22Rv1 (cell line): ENCODE results near the gene AEN.

Source experiments
- H3K27ac ChIP-seq: fragments of 450-650 bp; 2 replicates; pipeline ENCODE4 v1.5.1; 2017
- ZFX ChIP-seq: fragments of 450-650 bp; IDR thresholded peaks from 2 replicates; pipeline ENCODE4 v1.6.1; 2017; ENCODE audit warnings: antibody characterized with exemption, borderline replicate concordance
- TF ChIP-seq, protein P1 (sequence below): fragments of 450-650 bp; IDR thresholded peaks from 2 replicates; pipeline ENCODE4 v1.5.1; 2017; ENCODE audit warnings: mild to moderate bottlenecking

The AEN gene

DNA sequence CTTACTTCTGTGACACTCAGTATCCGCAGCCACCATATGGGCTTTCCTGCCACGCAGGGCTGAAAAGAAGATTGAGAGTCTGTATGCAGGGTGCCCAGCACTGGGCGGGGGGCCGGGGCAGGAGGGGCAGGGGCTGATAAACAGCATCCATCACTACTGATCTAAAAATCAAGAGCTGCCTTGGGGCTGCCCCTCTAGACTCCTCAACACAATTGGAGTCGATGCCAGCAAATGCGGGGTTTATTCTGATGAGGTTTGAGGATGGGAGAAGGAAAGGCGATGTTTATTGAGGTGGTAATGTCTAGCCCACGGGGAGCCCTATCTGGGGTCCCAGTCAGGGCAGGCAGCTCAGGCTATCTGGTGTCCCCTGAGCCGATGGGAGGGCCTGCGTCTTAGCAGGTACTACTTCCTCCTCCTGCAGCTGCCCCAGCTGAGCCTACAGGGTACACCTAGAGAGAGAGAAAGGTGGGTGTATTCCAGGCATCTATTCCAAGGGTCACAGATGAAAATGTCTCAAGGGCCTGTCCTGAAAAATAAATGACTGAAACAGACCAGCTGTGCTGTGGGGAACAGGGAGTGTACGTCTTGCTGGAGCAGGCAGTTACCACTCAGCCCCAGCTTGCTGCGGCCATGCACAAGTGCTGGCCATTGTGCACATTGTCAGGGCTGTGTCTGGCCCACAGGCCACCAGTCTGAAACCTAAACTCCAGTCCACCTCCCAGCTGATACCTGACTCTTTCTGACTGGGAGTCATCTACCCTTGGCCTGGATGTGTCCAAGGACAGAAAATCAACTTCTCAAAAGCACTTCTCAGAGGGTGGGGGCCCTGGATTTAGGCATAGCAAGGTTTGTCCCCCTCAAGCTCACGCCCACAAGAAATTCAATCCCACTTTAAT, 37.2 kb downstream of the AEN start:
- no peak for TF ChIP-seq ZFX
- TF ChIP-seq, protein P1, sequence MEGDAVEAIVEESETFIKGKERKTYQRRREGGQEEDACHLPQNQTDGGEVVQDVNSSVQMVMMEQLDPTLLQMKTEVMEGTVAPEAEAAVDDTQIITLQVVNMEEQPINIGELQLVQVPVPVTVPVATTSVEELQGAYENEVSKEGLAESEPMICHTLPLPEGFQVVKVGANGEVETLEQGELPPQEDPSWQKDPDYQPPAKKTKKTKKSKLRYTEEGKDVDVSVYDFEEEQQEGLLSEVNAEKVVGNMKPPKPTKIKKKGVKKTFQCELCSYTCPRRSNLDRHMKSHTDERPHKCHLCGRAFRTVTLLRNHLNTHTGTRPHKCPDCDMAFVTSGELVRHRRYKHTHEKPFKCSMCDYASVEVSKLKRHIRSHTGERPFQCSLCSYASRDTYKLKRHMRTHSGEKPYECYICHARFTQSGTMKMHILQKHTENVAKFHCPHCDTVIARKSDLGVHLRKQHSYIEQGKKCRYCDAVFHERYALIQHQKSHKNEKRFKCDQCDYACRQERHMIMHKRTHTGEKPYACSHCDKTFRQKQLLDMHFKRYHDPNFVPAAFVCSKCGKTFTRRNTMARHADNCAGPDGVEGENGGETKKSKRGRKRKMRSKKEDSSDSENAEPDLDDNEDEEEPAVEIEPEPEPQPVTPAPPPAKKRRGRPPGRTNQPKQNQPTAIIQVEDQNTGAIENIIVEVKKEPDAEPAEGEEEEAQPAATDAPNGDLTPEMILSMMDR: no peak
- H3K27ac ChIP-seq: no peak overlapping the region

DNA sequence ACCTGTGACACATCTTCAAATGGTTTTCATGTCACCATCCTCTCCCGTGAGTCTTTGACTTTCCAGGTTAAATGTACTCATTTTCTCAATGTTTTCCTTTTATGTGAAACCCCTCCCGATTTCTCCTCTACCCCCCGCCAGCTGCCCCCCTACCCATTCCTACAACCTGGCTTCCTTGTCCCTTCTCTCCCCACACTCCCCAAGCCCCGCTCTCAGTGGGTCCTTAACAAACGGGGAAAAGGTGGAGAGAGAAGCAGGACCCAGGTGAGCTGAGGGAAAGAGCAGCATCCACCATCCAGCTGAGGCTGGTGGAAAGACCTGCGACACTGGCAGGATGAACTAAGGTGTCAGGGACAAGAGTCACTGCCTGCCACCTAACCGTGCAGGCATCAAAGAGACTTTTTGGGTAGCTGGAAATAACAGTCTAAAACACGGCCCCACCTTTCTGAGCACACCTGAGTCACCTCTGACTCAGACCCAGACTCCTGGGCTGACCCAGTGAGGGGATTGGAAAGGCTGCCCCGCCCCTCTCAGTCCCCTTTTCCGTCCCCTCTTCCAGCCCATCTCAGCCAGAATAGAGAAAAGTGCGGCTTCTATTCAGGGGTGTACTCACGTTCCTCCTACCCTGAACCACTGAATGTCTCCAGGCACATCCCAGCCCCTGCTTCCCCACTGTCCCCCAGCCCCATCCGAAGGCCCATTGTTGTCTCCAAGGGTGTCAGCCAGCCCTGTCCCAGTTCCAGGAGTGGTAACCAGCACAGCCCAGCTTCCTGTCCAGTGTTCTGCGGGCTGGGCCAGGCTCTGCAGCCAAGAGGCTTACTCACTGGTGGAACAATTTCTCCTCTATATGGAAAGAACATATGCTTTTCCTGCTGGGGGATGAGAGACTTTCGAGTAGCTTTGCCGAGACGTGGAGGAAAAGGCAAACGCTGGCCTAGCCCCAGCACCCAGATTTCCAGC, 38.1 kb downstream of the AEN start:
- H3K27ac ChIP-seq: no peak overlapping the region
- TF ChIP-seq, protein P1: no peak
- no peak for TF ChIP-seq ZFX

DNA sequence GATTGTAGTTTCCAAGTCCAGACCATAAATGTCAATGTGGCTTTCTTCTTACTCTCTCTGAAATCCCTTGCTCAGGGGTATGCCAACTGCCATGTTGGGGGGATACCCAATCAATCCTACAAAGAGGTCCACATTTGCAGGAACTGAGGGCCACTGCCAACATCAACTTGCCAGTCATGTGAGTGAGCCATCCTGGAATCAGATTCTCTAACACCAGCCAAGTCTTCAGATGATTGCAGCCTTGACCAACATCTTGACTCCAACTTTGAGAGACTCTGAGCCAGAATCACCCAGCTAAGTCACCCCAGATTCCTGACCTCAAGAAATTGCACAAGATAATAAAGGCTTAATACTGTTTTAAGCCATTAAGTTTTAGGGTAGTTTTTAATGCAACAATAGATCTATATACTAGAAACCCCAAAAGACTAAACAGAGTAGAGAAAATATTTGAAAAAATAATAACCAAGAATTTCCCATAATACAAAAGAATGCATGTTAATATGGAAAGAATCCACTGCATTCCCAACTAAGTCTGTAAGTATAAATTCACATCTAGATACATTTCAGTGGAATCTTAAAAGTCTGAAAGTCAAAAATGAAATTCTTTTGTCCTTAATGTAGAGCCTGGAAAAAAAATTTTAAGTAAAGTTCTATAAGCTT, 40.0 kb downstream of the AEN start:
- no peak for TF ChIP-seq ZFX
- TF ChIP-seq, protein P1: no peak
- H3K27ac ChIP-seq: no peak overlapping the region

DNA sequence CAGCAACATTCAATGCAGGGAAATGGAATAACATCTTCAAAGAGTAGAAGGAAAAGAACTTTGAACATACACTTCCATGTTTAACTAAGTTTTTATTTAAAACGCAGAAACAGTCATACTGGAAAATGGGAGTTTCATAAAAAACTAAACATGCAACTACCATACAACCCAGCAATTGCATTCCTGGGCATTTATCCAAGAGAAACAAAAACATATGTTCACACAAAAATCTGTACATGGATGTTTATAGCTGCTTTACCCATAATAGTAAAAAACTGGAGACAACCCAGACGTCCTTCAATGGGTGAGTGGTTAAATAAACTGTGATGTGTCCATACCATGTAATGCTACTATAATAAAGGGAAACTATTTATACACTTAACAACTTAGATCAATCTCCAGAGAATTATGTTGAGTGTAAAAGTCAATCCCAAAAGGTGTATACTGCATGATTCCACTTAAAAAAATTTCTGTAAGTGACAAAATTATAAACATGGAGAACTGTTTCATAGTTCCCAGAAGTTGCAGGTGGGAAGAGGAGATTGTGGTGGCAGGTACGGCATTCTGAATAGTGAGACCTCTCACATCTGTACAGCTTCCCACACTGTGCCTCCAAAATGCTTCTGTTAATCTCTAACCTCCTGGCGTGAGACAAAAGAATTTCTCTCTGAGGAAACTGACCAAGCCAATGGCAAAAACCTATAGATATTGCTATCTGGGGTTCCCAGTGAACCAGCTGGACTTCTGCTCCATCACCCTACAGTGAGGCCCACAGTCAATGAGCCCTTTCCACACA, 40.8 kb downstream of the AEN start:
- H3K27ac ChIP-seq: no peak overlapping the region

DNA sequence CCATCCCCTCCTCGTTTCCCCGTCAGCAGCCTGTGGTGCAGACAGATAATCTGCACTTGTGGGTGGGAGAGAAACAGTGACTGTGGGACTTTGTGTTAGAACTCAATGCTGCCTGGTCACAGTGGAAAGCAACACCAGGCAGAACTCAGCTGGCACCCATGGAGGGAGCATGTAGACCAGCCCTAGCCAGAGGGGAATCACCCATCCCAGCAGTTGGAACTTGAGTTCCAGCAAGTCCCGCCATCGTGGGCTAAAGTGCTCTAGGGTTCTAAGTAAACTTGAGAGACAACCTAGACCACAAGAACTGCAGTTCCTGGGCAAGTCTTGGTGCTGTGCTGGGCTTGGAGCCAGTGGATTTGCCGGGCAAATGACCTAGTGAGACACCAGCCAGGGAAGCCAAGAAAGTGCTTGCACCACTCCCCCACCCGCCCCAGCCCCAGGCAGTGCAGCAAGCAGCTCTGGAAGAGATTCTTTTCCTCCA, 42.0 kb downstream of the AEN start:
- TF ChIP-seq ZFX: no peak
- TF ChIP-seq, protein P1: no peak
- no peak overlapping the region for H3K27ac ChIP-seq

More for the DNA sequence above, 40.8 kb downstream of the AEN start:
- TF ChIP-seq ZFX: no peak
- TF ChIP-seq, protein P1: no peak

DNA sequence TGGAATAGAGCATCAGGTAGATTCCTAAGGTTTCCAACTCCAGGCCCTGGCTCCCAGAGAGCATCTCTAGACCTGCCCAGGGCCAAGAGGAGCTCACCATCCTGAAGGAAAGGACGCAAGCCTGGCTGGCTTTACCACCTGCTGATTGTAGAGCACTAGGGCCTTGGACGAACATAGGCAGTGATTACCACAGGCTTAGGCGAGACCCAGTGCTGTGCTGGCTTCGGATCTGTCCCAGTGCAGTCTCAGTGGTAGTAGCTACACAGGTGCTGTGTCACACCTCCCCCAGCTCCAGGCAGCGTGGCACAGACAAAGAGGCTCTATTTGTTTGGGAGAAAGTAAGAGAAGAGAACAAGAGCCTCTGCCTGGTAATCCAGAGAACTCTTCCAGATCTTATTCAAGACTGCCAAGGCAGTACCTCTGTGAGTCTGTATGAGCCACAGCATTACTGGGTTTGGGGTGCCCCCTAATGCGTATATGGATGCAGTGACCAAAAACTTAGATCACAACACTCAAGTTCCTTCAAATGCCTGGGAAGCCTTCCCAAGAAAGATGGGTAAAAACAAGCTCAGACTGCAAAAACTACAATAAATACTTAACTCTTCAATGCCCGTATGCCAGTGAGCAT, 43.1 kb downstream of the AEN start:
- H3K27ac ChIP-seq: no peak overlapping the region
- TF ChIP-seq, protein P1: no peak
- no peak for TF ChIP-seq ZFX
